Sigmoid colon (tissue), 7 donors: Measurements from ENCODE around the gene GYS1. TPM values are rescaled to one million over a fixed set of nuclear protein-coding genes. Genes with fewer than 3 reads are reported as not detected.

ENCODE experiments used
- DNase-seq: peaks from one replicate; pipeline ENCODE4 v3.0.0-alpha.2; 2019
- H3K27ac ChIP-seq, 4 donors: fragments of 200-600 bp; sonication (generic); one replicate each; pipeline ENCODE4 v1.5.1; 2016 to 2019; ENCODE audit warnings: mild to moderate bottlenecking in 1 of 4
- H3K27me3 ChIP-seq, 3 donors: fragments of 200-600 bp; sonication (generic); one replicate each; pipeline ENCODE4 v1.5.1; 2019; ENCODE audit warnings: mild to moderate bottlenecking in 1 of 3
- H3K36me3 ChIP-seq, 4 donors: fragments of 200-600 bp; sonication (generic); one replicate each; pipeline ENCODE4 v1.5.1; 2016 to 2019
- H3K4me1 ChIP-seq, 4 donors: fragments of 200-600 bp; sonication (generic); one replicate each; pipeline ENCODE4 v1.5.1; 2017 to 2019
- H3K4me3 ChIP-seq, 4 donors: fragments of 200-600 bp; sonication (generic); one replicate each; pipeline ENCODE4 v1.5.1; 2017 to 2019; ENCODE audit warnings: mild to moderate bottlenecking in 2 of 4, moderate library complexity in 1 of 4
- H3K9me3 ChIP-seq, 4 donors: fragments of 200-600 bp in 3 of 4; sonication (generic) in 3 of 4; one replicate each; pipeline versions ENCODE4 v1.5.1 to v1.6.1; 2013 to 2019
- EP300 ChIP-seq, 4 donors: sonication (generic); formaldehyde crosslinking; IDR thresholded peaks; one replicate each; pipeline ENCODE4 v1.6.1; 2017; ENCODE audit warnings: antibody characterized with exemption in 4 of 4
- POLR2A ChIP-seq, 2 donors: fragments of 450-650 bp; IDR thresholded peaks; one replicate each; pipeline ENCODE4 v1.6.1; 2016; ENCODE audit warnings: antibody characterized with exemption in 2 of 2, mild to moderate bottlenecking in 2 of 2, moderate library complexity in 2 of 2
- POLR2AphosphoS5 ChIP-seq, 4 donors: sonication (generic); formaldehyde crosslinking; IDR thresholded peaks; one replicate each; pipeline ENCODE4 v1.6.1; 2017; ENCODE audit warnings: antibody characterized with exemption in 4 of 4
- WGBS, 2 donors: extraction: QIAGEN DNeasy Blood & Tissue Kit; methylation state at CpG; one replicate each; pipeline ENCODE4 v1.1.7; 2013; 5-methylcytosine and 5-hydroxymethylcytosine counted together
- intact Hi-C: fragments of 100-400 bp; cut with DNase I; formaldehyde crosslinking; loops from one replicate; pipeline ENCODE4 v1.15.1; 2023
- polyA plus RNA-seq, 3 donors: library from polyadenylated mRNA; stranded (reverse); fragments of 200-250 nt; gene quantifications; one replicate each; pipeline ENCODE4 v1.2.3, GENCODE V29; 2013
- total RNA-seq, 4 donors: library from RNA; depleted of rRNA; stranded (reverse); fragments of >200 nt; gene quantifications; one replicate each; pipeline ENCODE4 v1.1.0, GENCODE V29; 2016
- TF ChIP-seq, protein P1 (sequence below), 4 experiments: fragments of 450-650 bp in 3 of 4; fragments of 200-600 bp in 1 of 4; IDR thresholded peaks; one replicate each; pipeline ENCODE4 v1.5.1; 2016 to 2019; ENCODE audit warnings: antibody characterized with exemption in 4 of 4, mild to moderate bottlenecking in 3 of 4, moderate library complexity in 2 of 4
- donor health status: healthy with polysubstance abuse.
- donor health status: Bipolar disorder and iron deficiency.
- donor health status: healthy.

Gene GYS1
- total and polyA plus RNA-seq, 7 donors: 11.7 to 32.7 (median 17.5) TPM

GRCh38 chr19:48968813-48969218, 24.3 kb downstream of the GYS1 start:
- Histone ChIP-seq H3K9me3 (no peaks in the 10 kb centered on the region), H3K36me3 (peaks cover 14 to 67% (median 32%) of the 10 kb centered on the region in 4 donors), H3K4me3 (no peak overlapping the region), H3K27ac (peak overlapping the region in 3 of 4 donors; percentile 91 to 98 (median 97)), H3K27me3 (no peaks in the 10 kb centered on the region), H3K4me1 (peaks cover 0 to 39% (median 36%) of the 10 kb centered on the region in 4 donors)
- WGBS, 2 donors: 90 to 93% methylated on average over 15 of the region's 15 CpGs
- intact Hi-C loops: loop anchor here (10.0 kb wide), 1 partner anchor 334 kb away; the partner anchor contains the start of gene DBP
- TF ChIP-seq, protein P1, sequence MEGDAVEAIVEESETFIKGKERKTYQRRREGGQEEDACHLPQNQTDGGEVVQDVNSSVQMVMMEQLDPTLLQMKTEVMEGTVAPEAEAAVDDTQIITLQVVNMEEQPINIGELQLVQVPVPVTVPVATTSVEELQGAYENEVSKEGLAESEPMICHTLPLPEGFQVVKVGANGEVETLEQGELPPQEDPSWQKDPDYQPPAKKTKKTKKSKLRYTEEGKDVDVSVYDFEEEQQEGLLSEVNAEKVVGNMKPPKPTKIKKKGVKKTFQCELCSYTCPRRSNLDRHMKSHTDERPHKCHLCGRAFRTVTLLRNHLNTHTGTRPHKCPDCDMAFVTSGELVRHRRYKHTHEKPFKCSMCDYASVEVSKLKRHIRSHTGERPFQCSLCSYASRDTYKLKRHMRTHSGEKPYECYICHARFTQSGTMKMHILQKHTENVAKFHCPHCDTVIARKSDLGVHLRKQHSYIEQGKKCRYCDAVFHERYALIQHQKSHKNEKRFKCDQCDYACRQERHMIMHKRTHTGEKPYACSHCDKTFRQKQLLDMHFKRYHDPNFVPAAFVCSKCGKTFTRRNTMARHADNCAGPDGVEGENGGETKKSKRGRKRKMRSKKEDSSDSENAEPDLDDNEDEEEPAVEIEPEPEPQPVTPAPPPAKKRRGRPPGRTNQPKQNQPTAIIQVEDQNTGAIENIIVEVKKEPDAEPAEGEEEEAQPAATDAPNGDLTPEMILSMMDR (IDR thresholded peaks at IDR 0.05): no peak
- TF ChIP-seq POLR2A (IDR thresholded peaks at IDR 0.05): no peak
- TF ChIP-seq EP300 (IDR thresholded peaks at IDR 0.05): no peak
- no peak for TF ChIP-seq POLR2AphosphoS5 (IDR thresholded peaks at IDR 0.05)
- peak; percentile 63 for DNase-seq

GRCh38 chr19:48968179-48968661, 24.9 kb downstream of the GYS1 start:
- TF ChIP-seq POLR2AphosphoS5 (IDR thresholded peaks at IDR 0.05): no peak
- TF ChIP-seq EP300 (IDR thresholded peaks at IDR 0.05): no peak
- TF ChIP-seq, protein P1 (IDR thresholded peaks at IDR 0.05): no peak
- TF ChIP-seq POLR2A (IDR thresholded peaks at IDR 0.05): no peak
- WGBS, 2 donors: 63 to 77% methylated on average over 4 of the region's 4 CpGs
- Histone ChIP-seq H3K36me3 (peaks cover 11 to 61% (median 28%) of the 10 kb centered on the region in 4 donors), H3K4me1 (peaks cover 0 to 45% (median 42%) of the 10 kb centered on the region in 4 donors), H3K4me3 (no peak overlapping the region), H3K9me3 (no peaks in the 10 kb centered on the region), H3K27me3 (no peaks in the 10 kb centered on the region), H3K27ac (peak overlapping the region; percentile 2 to 98 (median 94))
- no peak for DNase-seq
- intact Hi-C loops: loop anchor here (10.0 kb wide), 1 partner anchor 333 kb away; the partner anchor contains the start of gene DBP

DNA sequence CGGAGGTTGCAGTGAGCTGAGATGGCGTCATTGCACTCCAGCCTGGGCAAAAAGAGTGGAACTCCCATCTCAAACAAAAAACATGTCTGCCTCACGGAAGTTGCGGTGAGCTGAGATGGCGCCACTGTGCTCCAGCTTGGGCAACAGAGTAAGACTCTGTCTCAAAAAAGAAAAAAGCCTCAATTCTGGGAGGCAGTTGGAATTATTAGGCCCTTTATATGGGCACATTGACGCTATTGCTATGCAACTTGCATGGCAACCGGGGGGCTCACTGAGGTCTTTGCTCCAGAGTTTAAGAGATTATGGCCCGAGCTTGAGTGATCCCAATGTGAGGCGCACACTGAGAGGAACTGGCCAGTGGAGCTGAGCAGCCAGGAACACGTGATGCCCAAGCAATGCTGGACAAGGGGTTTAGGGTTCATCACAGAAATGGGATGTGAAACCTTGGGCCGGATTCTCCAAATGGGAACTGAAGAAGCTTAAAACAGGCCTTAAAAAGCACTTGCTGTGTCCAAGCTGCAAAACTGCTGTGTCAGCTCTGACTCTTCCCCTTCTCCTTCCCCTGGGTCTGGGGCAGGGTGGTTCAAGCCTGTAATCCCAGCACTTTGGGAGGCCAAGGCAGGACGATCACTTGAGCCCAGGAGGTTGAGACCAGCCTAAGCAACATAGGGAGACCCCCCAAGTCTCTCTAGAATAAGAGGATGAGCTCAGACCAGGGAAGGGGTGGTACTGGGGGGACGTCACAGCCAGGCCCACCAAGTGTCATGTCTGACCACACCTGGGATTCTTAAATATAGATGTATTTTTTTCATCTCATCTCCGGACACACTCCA, 25.5 kb downstream of the GYS1 start:
- Histone ChIP-seq H3K4me3 (peak overlapping the region in 2 of 4 donors; percentile 90 to 91), H3K36me3 (peaks cover 11 to 54% (median 25%) of the 10 kb centered on the region in 4 donors), H3K4me1 (peaks cover 0 to 50% (median 47%) of the 10 kb centered on the region in 4 donors), H3K9me3 (no peaks in the 10 kb centered on the region), H3K27me3 (no peaks in the 10 kb centered on the region), H3K27ac (peak overlapping the region; percentile 91 to 98 (median 95))
- WGBS, 2 donors: 80 to 82% methylated on average over 14 of the region's 14 CpGs
- DNase-seq: peak; percentile 77
- intact Hi-C loops: loop anchor here (10.0 kb wide), 1 partner anchor 333 kb away; the partner anchor contains the start of gene DBP
- TF ChIP-seq POLR2AphosphoS5 (IDR thresholded peaks at IDR 0.05) (peak in 1 of 4 donors; percentile 11), EP300 (IDR thresholded peaks at IDR 0.05) (no peak)

GRCh38 chr19:48966541-48967345, 26.4 kb downstream of the GYS1 start:
- peaks cover 11 to 46% (median 24%) of the 10 kb centered on the region in 4 donors for H3K36me3 ChIP-seq

More at GRCh38 chr19:48966541-48967345, 26.4 kb downstream of the GYS1 start:
- no peaks in the 10 kb centered on the region for H3K9me3 ChIP-seq
- DNase-seq: no peak
- TF ChIP-seq, protein P1 (IDR thresholded peaks at IDR 0.05): no peak
- TF ChIP-seq POLR2A (IDR thresholded peaks at IDR 0.05): no peak
- TF ChIP-seq POLR2AphosphoS5 (IDR thresholded peaks at IDR 0.05): no peak
- TF ChIP-seq EP300 (IDR thresholded peaks at IDR 0.05): no peak
- H3K4me3 ChIP-seq: peak overlapping the region; percentile 89 to 95 (median 90)
- peak overlapping the region; percentile 91 to 98 (median 95) for H3K27ac ChIP-seq
- 74 to 79% methylated on average over 10 of the region's 10 CpGs for WGBS, 2 donors
- H3K27me3 ChIP-seq: no peaks in the 10 kb centered on the region
- intact Hi-C loops: loop anchor here (10.0 kb wide), 1 partner anchor 332 kb away; the partner anchor contains the start of gene DBP
- H3K4me1 ChIP-seq: peaks cover 0 to 56% (median 51%) of the 10 kb centered on the region in 4 donors
